ENCODE data around the gene FUCA1.

- TF ChIP-seq POLR2A (IDR thresholded peaks at IDR 0.05; ENCODE audit: low read length) (no peak), GATA1 (IDR thresholded peaks at IDR 0.05; ENCODE audit: low read depth, low read length) (no peak)
Observed at GRCh38 chr1:23810818-23811540, 57.1 kb downstream of the FUCA1 start.

Data from erythroblast (primary cell).